Measurements from ENCODE around the gene EIF2D. TPM values are rescaled to one million over a fixed set of nuclear protein-coding genes. Genes with fewer than 3 reads are reported as not detected.

Gene EIF2D, protein sequence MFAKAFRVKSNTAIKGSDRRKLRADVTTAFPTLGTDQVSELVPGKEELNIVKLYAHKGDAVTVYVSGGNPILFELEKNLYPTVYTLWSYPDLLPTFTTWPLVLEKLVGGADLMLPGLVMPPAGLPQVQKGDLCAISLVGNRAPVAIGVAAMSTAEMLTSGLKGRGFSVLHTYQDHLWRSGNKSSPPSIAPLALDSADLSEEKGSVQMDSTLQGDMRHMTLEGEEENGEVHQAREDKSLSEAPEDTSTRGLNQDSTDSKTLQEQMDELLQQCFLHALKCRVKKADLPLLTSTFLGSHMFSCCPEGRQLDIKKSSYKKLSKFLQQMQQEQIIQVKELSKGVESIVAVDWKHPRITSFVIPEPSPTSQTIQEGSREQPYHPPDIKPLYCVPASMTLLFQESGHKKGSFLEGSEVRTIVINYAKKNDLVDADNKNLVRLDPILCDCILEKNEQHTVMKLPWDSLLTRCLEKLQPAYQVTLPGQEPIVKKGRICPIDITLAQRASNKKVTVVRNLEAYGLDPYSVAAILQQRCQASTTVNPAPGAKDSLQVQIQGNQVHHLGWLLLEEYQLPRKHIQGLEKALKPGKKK
- total RNA-seq, result 39.7 and 44.6 TPM in 2 replicates

DNA sequence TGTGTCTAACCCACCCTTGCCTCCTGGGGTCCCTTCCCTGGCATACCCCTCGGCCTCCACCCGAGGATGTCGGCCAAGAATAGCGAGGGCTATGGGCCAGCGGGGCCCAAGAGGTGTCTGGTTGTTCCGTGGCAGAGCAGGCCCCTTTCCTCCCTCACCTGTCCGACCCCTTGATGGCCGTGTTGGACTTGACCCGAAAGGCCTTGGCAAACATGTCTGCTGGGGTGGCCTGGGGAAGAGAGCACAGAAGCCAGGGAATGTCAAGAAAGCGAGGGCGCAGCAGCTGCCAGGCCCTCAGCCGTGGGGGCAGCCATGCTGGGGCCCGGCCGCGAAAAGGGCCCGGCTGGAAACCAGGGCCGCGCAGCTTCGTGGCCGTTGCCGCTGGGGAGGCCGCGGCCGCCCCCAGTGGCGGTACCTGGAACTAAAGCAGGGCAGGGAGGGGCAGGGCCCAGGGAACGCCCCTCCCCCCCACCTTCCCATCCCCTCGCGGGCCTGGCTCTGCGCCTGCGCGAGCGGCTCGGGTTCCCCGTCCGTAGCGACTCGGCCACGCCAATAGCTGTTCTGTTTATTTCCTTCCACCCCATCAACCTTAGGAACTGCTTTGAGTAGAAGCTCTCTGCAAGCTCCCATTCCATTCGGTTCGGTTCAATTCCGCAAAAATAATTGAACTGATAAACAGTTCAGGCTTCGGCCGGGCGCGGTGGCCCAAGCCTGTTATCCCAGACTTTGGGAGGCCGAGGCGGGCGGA lies at the start of gene EIF2D:
Gene EIF2D (minus strand): TSS at position 337 of the 748 bp plus-strand sequence. CDS start 123 bp downstream, at position 214.

DNA sequence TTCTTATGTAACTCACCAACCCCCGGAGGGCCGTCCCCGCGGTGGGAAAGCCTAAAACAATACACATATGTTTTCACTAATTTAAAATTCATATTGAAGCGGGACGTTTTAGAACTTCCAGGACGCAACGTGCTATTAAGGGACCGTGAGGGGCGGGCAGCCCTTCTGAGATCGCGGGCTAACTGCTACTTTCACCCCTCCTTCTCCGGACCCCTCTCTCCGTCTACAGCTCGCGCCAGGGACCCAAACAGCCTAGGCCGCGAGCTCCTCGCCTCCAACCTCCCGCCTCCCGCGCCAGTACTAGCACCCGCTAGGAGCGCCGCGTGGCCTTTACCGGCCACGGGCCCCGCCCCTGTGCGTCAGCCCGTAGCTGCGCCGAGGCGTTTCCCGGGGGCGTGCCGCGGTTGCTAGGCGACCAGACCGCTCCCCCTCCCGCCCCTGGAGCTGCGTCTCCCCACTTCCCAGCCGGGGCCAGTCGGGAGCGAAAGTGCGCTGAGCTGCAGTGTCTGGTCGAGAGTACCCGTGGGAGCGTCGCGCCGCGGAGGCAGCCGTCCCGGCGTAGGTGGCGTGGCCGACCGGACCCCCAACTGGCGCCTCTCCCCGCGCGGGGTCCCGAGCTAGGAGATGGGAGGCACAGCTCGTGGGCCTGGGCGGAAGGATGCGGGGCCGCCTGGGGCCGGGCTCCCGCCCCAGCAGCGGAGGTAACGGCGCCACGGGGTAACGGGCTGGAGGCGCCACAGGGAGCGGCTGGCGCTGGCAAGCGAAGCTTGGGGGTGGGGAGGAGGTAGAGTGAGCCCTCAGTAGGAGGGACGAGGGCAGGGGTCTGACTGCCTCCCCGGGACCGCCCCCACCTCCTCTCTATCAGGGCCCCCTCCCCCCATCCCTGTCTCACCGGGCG lies 23.1 kb upstream of the EIF2D start, which contains the start of gene DYRK3:
Gene DYRK3 (plus strand): TSS at position 457 of the 898 bp plus-strand sequence. CDS start 168 bp downstream, at position 625.

Other genes starting within 250 kb of the EIF2D start
- gene IKBKE, start 142.0 kb downstream of the EIF2D start, total RNA-seq, result 12.8 and 19.4 TPM in 2 replicates
- 1.1 and 6.8 TPM in 2 replicates for gene RASSF5, start 104.9 kb downstream of the EIF2D start, total RNA-seq
- 6.9 and 16.4 TPM in 2 replicates for gene DYRK3, start 23.1 kb upstream of the EIF2D start, total RNA-seq
- 38.5 and 52.7 TPM in 2 replicates for gene MAPKAPK2, start 72.4 kb upstream of the EIF2D start, total RNA-seq
- gene IL19, start 158.3 kb upstream of the EIF2D start, total RNA-seq, result not detected in 2 replicates
- not detected in 2 replicates for gene IL10, start 160.0 kb upstream of the EIF2D start, total RNA-seq